NCI-H1105 (cell line): ENCODE data around the gene IDH2.
"Not testable (repeated sequence)": the region's sequence is repeated elsewhere in the genome, so short reads cannot be mapped to it uniquely, and the experiment has no call there.

Experiments
- DNase-seq: peaks from one replicate; lab custom pipeline; 2025; lab: John Stamatoyannopoulos, UW

IDH2 gene

DNA sequence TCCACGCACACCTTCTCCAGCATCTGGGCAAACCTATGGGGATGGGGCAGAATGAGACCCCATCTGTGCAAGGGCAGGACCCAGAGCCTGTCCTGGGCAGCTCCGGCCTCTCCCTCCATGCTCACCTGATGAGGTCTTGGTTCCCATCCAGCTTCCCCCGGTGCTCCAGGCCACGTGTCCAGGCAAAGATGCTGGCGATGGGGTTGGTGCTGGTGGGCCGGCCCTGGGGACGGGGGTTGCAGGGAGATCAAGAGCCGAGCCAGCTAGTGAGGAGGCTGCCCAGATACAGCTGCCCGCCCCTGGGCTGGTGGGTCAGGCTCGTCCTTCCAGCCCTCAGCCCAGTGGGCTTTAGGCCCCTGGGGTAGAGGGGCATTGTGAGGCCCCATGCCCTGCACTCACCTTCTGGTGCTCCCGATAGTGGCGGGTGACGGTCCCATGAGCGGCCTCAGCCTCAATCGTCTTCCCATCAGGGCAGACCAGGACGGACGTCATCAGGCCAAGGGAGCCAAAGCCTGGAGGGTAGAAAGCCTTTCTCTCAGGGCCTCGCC, 17.3 kb downstream of the IDH2 start:
- no peak for DNase-seq

DNA sequence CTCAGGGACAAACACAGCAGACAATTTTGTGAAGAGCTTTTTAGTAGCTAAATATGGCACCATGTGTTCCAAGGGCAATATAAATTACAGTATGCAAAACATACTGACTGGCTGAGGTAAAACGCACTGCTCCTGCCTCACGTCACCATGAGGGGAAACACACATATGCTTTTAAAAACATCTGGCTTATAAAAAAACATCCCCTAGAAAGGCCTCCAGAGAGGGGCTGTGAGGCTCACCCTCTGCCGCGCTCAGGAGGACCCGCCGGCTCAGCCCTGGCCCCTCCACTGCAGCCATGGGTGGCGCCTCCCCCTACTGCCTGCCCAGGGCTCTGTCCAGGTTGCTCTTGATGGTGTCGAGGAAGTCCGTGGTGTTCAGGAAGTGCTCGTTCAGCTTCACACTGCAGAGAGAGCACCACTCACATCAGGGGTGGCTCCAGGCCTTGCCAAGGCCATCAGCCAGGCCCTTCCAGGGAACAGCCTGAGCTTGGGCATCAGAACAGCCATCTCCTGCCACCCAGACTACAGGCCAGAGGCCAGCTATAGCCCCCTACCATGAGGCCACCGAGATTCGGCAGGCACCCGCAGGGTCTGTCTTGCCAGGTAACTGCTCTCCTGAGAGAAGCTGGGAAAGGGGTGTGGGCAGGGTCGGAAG, 18.2 kb downstream of the IDH2 start:
- DNase-seq: no peak

DNA sequence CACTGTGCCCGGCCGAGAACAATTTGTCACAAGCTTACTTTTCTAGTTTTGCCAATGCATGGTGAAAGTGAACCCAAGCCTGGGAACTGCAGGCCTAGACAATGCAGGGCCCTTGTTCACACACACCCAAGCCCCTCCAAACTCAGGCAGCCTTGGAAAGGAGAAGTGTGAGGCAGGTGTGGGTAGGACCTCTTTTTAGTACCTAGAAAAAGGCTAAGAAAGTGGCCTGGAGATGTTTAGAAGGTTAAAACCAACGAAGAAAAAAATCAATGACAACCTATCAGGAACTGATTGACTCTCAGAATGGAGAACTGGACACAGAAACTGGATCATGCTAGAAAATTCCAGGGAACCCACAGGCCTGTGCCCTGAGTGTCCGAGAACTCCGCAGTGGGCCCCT, 18.8 kb downstream of the IDH2 start:
- DNase-seq: no peak

DNA sequence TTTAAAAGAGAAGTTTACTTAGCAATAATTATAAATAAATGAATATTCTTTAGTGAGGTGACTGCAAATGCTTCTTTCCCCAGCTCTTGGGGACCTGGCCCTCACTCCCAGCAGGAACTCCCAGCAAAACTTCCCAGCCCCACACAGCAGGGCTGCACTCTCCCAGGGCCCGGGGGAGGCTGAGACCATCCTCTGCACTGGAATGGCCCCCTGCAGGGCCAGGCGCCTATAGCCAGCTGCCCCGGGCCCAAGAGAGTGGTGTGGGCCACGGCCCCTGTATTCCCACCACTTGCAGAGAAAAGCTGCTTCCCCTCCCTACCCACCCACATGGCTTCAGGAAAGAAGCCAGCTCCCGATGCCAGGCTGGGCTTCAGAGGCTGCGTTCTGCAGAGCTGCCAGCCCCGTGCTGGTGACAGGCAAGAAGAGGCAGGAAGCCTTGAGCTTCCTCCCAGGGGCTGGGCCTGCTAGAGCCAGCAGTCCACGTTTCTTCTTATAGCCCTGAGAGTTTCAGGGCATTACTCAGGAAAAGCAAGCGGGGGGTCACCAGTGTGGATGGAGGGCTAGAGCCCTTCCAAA, 20.0 kb downstream of the IDH2 start:
- DNase-seq: no peak

DNA sequence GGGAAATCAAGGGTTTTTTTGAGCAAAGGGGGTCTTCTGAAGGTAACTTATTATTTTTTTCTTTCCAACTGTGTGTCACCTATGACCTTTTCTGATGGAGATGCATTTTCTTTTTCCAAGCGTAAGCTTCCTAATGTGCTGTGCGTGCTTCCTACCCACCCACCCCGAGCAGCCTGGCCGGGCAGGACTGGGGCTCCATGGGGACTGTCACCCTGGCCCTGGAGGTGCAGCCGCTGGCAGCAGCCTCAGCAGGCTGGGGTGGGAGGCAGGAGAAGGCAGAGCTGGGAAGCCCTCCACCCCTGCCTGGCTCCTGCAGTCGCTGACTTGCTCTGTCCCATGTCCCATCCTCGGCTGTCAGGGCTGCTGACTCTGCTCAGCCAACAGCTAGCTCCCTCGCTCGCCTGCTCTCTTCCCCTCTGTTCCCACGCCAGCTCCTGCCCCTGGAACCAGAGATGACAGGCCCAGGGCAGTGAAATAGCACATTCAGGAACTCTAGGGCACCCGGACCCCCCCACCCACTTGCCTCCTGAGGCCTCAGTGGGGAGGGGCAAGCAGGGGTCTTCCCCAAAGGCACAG, 21.4 kb downstream of the IDH2 start:
- no peak for DNase-seq

DNA sequence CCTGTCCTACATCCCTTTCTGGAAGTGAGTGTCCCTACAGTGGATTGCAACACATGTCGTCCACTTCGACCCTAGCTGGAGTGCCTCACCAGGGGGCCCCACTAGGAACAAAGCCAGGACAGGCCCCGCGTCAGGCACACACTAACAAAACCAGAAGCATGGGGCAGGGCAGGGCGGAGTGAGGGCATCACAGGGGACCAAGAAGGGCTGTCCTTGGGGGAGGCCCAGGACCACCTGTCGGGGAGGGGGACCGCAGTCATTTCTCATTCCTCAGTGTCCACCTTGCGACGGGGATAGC, 21.9 kb downstream of the IDH2 start:
- DNase-seq: no peak

DNA sequence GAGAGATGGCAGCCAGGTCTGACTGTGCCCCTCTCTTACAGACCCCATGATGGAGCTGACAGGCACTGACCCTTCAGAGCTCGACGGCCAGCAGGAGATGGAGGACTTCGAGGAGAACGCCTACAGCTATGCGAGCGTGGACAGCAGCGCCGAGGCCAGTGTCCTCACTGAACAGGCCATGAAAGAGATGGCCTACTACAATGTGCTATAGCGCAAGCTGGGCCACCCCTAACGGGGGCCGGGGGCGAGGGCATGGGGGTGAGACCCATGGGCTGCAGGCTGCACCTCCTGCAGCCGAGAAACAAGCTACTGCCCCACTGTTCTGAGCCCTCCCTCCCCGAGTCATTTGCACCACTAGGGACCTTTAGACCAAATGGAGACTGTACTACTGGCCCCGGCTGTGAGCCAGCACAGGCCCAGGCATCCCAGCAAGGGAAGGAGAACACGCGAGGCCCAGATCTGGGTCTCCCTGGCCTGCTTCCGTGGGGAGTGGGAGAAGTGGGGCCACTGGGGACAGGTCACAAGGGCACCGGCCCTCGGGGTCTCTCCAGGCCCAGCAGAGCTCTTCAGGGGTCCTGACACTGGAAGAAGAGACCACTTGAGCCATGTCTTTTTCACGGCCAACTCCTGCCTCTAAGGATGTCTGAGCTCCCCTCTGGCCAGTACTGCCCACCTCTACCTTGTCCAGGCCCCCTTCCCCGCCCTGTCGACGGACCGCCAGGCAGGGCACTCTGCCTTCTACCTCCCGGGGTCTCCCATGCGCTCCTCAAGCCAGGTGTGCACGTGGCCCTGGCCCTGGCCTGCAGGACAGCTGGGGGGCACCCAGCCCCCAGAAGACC, 22.4 kb downstream of the IDH2 start:
- DNase-seq: no peak

DNA sequence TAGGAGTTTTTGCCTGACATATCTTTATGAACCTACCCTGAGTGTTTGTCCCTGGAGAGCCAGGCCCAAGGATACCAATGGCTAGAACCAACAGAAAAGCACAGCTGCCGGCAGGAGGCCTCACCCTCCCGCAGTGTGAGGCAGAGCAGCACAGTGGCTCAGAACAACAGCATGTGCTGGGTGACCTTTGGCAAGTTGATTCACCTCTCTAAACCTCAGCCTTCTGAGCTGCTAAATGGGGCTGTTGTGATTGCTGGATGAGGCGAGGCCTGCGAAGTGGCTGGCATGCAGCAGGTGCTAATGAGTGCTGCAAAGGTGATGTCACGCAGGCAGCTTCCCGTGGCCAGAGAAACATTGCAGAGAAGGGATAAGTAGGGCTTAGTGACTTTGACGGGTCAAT, 23.3 kb downstream of the IDH2 start:
- no peak for DNase-seq

DNA sequence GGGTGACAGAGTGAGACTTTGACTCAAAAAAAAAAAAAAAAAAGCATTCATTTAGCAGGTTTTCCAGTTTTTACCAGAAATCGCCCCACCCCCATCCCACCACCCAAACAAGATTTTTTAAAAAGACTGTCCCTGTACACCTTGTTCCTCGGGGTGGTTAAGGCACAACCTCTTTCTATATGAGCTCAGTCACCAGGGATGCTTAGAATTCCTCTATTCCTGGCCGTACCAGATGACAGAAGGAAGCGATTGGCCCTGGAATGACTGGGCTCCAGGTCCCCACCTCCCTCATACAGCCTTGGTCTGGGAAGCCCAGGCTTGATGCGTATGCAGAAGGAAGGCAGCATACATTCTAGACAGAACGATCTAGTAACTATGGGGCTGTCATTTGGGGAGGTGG, 25.6 kb downstream of the IDH2 start:
- no peak for DNase-seq

DNA sequence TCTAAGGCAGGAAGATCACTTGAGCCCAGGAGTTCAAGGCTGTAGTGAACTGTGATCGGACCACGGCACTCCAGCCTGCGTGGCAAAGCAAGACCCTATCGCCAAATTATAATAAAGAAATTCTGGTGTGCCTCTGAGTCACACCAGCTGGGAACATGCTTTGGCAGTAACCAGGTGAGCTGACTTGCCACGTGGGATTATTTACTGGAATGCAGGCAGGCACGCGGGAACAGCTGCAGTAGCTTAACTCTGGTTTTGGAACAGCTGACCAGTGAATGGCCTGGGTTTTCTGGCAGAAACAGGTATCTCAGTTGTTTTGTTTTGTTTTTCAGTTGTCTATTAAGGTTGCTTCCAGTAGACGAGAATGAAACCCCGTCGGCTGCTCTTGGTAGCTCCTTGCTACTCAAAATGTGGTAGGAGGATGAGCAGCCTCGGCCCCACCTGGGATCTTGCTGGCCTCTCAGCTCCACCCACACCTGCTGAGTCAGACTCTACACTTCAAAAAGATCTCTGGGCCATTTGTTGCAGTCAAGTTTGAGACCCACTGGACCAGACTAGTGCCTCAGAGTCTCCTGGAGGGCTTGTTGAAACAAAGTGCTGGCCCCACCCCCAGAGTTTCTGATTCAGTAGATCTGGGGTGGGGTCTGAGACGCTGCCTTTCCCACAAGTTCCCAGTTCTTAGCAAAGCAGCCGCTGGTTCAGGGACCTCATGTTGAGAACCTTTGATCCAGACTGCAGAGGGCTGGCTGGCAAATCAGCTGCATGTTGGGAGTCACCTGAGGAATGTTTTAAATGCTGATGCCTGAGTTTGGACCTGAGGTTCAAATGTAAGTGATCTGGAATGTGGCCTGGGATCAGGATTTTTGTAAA, 26.6 kb downstream of the IDH2 start:
- DNase-seq: no peak

DNA sequence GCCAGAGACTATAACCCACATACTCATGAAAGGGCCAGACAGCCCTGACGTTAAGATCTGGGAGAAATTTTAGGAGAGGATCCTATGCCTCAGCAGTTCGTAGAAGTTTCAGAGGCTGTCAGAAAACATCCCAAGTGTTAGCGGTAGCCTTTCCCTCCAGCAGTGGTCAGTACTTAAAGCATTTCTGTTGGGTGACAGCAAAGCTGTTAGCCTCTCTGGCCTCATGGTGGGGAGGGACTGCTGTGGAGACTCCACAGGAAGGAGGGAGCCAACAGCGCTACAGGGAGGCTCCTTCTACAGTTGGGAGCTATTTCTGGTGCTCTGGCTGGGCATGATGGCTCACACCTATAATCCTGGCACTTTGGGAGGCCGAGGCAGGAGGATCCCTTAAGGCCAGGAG, 27.4 kb downstream of the IDH2 start:
- no peak for DNase-seq

DNA sequence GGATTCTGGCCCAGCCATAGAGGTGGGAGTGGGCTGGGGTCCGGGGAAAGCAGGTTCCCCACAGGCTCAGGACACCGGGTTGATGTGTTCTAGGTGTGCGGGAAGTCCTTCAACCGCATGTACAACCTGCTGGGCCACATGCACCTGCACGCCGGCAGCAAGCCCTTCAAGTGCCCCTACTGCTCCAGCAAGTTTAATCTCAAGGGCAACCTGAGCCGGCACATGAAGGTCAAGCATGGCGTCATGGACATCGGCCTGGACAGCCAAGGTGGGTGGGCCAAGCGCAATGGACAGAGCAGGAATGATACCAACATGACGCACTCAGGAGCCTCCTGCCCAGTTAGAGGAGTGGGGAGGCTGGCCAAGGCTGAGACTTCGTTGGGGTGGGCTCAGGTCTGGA, 28.2 kb downstream of the IDH2 start:
- no peak for DNase-seq

DNA sequence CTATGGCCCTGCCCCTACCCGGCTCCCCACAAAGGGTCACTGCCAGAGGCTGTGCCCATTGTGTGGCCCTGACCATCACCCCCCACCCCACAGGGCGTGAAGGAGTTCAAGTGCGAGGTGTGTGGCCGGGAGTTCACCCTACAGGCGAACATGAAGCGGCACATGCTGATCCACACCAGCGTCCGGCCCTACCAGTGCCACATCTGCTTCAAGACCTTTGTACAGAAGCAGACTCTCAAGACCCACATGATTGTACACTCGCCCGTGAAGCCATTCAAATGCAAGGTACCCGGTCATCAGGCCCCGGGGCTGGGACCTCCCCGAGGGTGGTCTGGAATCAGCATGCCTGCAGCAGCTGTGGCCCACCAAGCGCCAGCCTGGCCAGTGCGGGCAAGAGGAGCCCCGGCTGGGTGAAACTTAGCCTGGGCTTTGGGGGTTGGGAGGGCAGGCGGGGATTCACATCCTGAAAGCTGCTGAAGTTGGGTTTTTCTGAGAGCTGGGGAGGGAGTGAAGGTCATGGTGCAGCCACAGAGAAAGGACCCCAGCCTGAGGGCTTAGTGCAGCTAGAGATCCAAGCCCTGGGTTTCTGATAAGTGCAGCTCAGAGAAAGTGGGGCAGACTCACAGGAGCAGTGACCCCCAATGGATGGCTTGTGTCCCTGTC, 29.2 kb downstream of the IDH2 start:
- no peak for DNase-seq

DNA sequence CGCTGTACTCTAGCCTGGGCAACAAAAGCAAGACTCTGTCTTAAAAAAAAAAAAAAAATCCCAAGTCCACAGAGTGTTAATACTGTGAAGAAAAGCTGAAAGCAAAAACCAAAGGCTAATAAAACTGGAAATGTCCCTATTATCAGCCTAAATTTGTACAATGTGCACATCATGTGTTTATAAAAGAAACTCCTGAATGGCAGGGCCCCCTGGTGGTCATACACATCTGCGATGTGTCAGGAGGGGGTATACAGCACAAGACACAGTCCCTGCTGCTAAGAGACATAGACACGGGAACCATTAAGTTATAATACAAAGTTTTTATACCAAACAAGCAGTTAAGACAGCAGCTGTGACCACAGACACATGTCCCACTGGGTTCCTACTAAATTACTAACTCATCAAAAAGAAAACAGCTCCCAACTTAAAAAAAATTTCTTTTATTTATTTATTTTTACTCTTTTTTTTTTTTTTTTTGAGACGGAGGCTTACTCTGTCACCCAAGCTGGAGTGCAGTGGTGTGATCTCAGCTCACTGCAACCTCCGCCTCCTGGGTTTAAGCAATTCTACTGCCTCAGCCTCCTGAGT, 31.0 kb downstream of the IDH2 start:
- no peak for DNase-seq

DNA sequence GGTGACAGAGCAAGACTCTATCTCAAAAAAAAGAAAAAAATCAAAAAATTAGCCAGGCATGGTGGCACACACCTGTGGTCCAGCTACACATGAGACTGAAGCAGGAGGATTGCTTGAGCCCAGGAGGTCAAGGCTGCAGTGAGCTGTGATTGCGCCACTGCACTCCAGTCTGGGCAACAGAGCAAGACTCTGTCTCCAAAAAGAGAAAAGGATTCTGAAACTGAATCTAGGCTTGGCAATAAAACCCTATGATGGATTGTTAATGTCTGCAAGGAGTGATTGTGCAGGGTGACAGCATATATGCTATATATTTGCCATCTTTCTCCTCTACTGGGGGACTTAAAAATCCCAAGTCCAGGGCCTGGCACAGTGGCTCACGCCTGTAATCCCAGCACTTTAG, 31.6 kb downstream of the IDH2 start:
- not testable (repeated sequence) for DNase-seq

DNA sequence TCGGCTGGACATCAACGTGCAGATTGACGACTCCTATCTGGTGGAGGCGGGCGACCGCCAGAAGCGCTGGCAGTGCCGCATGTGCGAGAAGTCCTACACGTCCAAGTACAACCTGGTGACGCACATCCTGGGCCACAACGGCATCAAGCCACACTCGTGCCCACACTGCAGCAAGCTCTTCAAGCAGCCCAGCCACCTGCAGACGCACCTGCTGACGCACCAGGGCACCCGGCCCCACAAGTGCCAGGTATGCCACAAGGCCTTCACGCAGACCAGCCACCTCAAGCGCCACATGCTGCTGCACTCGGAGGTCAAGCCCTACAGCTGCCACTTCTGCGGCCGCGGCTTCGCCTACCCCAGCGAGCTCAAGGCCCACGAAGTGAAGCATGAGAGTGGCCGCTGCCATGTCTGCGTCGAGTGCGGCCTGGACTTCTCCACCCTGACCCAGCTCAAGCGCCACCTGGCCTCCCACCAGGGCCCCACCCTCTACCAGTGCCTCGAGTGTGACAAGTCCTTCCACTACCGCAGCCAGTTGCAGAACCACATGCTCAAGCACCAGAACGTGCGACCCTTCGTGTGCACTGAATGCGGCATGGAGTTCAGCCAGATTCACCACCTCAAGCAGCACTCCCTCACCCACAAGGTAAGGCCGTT, 34.2 kb downstream of the IDH2 start:
- no peak for DNase-seq

DNA sequence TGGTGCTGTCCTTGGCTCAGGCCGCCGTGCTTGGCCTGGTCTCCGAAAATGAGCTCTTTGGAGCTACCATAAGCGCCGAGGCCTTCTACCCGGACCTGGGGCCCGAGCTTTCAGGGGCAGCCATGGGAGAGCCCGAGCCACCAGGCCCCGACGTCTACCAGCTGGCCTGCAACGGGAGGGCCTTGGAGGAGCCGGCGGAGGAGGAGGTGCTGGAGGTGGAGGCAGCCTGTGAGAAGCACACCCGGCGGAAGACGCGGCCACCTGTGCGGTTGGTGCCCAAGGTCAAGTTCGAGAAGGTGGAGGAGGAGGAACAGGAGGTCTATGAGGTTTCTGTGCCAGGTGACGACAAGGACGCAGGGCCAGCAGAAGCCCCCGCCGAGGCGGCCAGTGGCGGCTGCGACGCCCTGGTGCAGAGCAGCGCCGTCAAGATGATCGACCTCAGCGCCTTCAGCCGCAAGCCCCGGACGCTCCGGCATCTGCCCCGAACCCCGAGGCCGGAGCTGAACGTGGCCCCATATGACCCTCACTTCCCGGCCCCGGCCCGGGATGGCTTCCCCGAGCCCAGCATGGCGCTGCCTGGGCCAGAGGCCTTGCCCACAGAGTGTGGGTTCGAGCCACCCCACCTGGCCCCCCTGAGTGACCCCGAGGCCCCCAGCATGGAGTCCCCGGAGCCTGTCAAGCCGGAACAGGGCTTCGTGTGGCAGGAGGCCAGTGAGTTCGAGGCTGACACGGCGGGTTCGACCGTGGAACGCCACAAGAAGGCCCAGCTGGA, 34.9 kb downstream of the IDH2 start:
- DNase-seq: no peak

DNA sequence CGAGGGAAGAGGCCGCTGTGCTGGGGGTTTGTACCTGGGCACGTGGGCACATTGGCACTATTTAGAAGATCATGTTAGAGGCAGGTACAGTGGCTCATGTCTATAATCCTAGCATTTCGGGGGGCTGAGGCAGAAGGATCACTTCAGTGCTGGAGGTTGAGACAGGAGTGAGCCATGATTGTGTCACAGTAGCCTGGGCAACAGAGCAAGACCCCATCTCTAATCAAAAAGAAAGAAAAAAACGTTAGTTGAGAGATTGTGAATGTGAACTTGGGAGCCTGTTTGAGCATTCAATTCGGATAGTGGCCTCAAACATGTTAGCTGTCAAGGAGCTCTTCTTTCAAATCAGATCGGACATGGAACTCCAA, 36.6 kb downstream of the IDH2 start:
- no peak for DNase-seq

DNA sequence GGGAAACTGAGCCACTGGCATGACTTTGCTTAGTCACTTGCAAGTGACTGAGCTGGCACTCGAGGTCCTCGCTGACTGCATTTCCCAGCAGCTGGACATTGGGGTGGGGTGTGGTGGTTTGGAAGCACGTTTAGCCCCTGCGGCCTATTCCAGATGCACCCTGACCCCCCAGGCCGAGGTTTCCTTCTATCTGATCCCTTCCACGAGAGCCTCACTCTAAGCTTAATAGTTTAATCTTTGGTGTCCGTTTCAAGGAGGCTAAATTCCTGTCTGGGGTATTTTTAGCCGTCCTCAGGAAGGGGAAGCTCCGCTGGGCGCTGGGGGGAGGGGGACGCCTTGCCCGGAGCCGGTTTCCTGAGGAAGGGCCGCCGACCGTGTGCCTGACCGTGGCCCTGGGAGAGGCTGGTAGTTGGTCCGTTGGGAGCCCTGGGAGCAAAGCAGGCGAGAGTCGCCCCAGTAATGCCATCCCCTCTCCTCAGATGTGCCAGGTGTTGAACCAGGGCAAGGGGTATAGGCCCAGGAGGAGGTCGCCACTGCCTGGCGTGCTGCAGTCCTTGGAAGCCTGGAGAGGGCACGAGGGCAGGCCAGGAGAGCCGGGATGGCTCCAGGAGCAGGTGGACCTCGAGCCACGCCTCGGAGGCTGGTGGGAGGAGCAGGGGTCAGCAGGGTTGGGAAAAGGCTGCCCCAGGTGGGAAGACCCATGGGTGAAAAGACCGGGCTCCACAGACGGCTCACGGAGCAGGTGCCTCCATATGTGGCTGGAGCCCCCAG, 37.2 kb downstream of the IDH2 start:
- DNase-seq: no peak
